Measurements from ENCODE around the gene EP400. TPM values are rescaled to one million over a fixed set of nuclear protein-coding genes. Genes with fewer than 3 reads are reported as not detected.

EP400 gene
- total and polyA plus RNA-seq, 2 of the 4 experiments (the other 2 are of a cell fraction), result 4.3 to 11.4 TPM

DNA sequence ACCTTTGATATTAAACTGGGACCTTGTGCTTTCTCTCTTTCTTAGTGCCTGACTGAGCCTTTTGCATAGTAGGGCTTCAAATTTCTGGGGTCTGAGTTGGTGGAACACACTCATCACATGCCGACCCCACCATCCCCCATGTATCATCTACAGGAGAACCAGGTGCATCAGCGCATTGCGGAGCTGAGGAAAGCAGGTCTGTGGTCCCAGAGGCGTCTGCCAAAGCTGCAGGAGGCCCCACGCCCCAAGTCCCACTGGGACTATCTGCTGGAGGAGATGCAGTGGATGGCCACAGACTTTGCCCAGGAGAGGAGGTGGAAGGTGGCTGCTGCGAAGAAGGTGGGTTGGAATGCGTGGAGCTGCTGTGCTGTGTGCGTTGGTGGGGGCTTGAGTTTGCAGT is 37.8 kb downstream of the EP400 start:
- H3K23ac ChIP-seq (ENCODE audit: low read depth, low read length), result no peak overlapping the region
- H3K36me3 ChIP-seq (ENCODE audit: control insufficient read depth, insufficient read depth, low read length), result peaks cover 60% of the 10 kb centered on the region
- no peaks in the 10 kb centered on the region for H3K9me3 ChIP-seq (ENCODE audit: control insufficient read depth, insufficient read depth, low read length)
- H3K56ac ChIP-seq (ENCODE audit: extremely low read depth, insufficient read depth, low read length), result no peak overlapping the region
- in situ Hi-C loops (cut with MboI; ENCODE audit: low sequenced_read_pairs), result no loop called here
- WGBS, 2 experiments (ENCODE audit: extremely low coverage in 2 of 2, insufficient read length in 1 of 2), result no CpG with 5 or more reads among the region's 8 CpGs
- H3K18ac ChIP-seq (ENCODE audit: low read depth, low read length), result no peak overlapping the region
- no peaks in the 10 kb centered on the region for H4K20me1 ChIP-seq (ENCODE audit: insufficient read depth, low read length)
- no peak overlapping the region for H2AK5ac ChIP-seq (ENCODE audit: low read depth, low read length)
- dilution Hi-C loops (cut with HindIII; ENCODE audit: low sequenced_read_pairs, unreplicated experiment), result no loop called here
- H2BK15ac ChIP-seq (ENCODE audit: low read depth, low read length), result no peak overlapping the region
- H3K4me3 ChIP-seq (ENCODE audit: insufficient read depth, low read depth, low read length), result no peak overlapping the region
- H3K9me1 ChIP-seq (ENCODE audit: insufficient read depth, low read length), result peaks cover 3% of the 10 kb centered on the region; the same call in 1 of the 2 replicates
- H3K4me1 ChIP-seq (ENCODE audit: control insufficient read depth, insufficient read depth, low read length), result 0 out of 2 replicates have a peak, but pooled peaks cover 2% of the 10 kb centered on the region
- intact Hi-C loops (cut with micrococcal nuclease), result no loop called here
- no peak overlapping the region for H2AFZ ChIP-seq (replicated peaks; ENCODE audit: low read length, poor library complexity)
- H2AK9ac ChIP-seq (replicated peaks; ENCODE audit: low read depth, low read length, poor library complexity), result no peak overlapping the region
- TF ChIP-seq BHLHE40 (IDR thresholded peaks at IDR 0.05; ENCODE audit: low read depth, low read length), result no peak
- no peak for TF ChIP-seq RCOR1 (IDR thresholded peaks at IDR 0.05; ENCODE audit: insufficient replicate concordance, low read length)
- no peak for TF ChIP-seq MAFK (IDR thresholded peaks at IDR 0.05; ENCODE audit: low read depth, low read length)
- TF ChIP-seq, protein P1, sequence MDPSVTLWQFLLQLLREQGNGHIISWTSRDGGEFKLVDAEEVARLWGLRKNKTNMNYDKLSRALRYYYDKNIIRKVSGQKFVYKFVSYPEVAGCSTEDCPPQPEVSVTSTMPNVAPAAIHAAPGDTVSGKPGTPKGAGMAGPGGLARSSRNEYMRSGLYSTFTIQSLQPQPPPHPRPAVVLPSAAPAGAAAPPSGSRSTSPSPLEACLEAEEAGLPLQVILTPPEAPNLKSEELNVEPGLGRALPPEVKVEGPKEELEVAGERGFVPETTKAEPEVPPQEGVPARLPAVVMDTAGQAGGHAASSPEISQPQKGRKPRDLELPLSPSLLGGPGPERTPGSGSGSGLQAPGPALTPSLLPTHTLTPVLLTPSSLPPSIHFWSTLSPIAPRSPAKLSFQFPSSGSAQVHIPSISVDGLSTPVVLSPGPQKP (IDR thresholded peaks at IDR 0.05; ENCODE audit: borderline replicate concordance, low read depth, low read length), result no peak
- TF ChIP-seq RAD21 (IDR thresholded peaks at IDR 0.05; ENCODE audit: low read length), result no peak
- H2BK20ac ChIP-seq (ENCODE audit: low read depth, low read length), result no peak overlapping the region
- DNase-seq (no peak), ATAC-seq (ENCODE audit: low read depth) (no peak)
- H4K8ac ChIP-seq (ENCODE audit: low read depth in 2 of 2, low read length in 2 of 2), result no peak overlapping the region
- ChIA-PET POLR2A (ENCODE audit: unreplicated experiment) (no interaction called here), CTCF (no interaction called here)
- no peak overlapping the region for H2BK120ac ChIP-seq (ENCODE audit: low read depth, low read length)
- H4K91ac ChIP-seq (ENCODE audit: insufficient read depth, low read depth, low read length), result no peak overlapping the region
- no peak overlapping the region for H2BK5ac ChIP-seq (ENCODE audit: low read depth, low read length, poor library complexity, severe bottlenecking)
- H3K9ac ChIP-seq (ENCODE audit: low read depth, low read length), result no peak overlapping the region
- no peak overlapping the region for H3K27ac ChIP-seq (ENCODE audit: insufficient read depth, low read length)
- no peak overlapping the region for H3K14ac ChIP-seq (replicated peaks; ENCODE audit: low read depth, low read length)
- H3K4me2 ChIP-seq (ENCODE audit: low read depth, low read length), result no peak overlapping the region
- no TSS peak for BruUV-seq (replicated peaks)
- no peaks in the 10 kb centered on the region for H3K27me3 ChIP-seq (ENCODE audit: control insufficient read depth, insufficient read depth, low read length)
- peaks cover 7 to 21% of the 10 kb centered on the region in 2 experiments; a peak in 2 of 4 replicates for H3K79me1 ChIP-seq (ENCODE audit: low read depth in 1 of 2, low read length in 2 of 2)
- H4K5ac ChIP-seq (ENCODE audit: low read depth, low read length), result no peak overlapping the region
- H3K4ac ChIP-seq (ENCODE audit: low read depth, low read length), result no peak overlapping the region
